HG03280 (cell line): ENCODE measurements around the gene ZRANB1.
"Not testable (repeated sequence)": the region's sequence is repeated elsewhere in the genome, so short reads cannot be mapped to it uniquely, and the experiment has no call there.

Experiments
- ATAC-seq: cut with Tn5 transposase; IDR thresholded peaks from one replicate; pipeline ENCODE4 v1.9.1; 2021; ENCODE audit warnings: mild to moderate bottlenecking, moderate library complexity; ENCODE audit not compliant: unreplicated experiment

Gene ZRANB1

DNA sequence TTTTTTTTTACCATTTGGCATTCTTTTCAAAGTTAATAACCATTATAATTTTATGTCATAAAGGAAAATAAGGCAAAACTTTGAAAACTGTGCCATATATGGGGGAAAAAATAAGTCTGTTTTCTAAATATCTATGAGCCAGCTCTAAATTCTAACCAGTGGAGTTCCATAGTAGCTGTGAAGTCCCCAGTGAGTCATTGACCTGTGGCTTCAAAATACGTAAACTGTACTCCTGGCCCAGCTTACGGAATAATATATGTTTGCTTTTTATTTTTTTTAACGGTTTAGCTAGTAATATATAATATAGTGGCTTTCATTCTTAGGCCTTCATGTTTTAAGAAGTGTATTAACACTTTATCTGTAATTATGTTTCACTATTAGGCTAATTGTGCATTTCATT lies 20.5 kb downstream of the ZRANB1 start:
- no peak for ATAC-seq

DNA sequence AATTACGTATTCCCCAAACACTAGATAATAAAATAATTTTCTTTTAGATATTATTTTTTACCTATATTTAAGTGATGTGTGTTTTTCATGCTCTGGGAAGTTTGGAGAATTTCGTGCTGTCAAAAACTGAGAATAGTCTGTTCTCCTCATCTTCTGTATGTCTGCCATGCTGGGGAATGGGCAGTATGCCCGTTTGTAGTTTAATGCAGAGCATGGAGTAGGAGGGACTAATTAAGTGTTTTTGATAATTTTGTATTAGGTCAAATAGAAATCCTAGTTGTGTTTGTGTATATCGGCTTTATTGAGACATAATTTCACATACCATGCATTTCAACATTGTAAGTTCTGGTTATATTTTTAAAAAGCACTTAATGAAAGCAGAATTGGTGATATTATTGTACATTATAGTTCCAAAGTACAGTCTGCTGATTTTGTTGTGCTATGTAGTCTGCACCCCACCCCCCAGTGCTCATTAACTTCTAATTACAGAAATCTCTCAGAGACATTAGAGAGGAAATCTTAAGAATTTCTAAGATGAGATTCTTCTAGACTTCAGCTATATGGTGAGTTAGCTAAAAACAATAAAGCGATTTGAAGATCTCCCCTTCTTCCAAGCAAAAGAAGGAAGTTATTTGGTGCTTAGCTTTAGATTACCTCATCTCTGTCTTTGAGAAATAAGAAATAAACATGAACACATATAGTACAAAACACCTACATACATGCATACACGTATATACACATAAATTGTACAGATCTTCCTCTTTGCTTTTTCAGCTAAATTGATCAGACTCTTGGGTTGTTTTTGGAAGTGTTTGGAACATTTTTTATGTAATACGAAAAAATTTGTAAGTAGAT lies 22.2 kb downstream of the ZRANB1 start:
- ATAC-seq = no peak

DNA sequence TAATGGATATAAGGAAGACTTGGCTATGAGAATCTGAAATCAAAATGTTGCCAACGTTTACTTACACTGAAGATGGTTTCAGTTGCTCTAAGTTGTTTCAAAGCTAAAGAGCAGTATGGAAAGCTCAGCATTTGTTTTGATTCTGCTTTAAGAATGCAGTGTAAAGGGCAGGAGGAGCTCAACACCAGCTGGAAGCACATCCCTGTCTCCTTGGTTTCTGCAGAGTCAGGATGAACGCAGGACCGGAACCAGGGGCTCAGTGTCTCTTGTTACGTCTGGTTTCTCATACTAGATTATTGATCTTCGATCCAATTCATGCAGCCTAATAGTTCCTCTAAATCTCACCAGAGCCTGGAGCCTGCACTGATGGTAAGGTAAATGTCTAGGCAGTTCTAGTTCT lies 24.1 kb downstream of the ZRANB1 start:
- ATAC-seq = no peak

DNA sequence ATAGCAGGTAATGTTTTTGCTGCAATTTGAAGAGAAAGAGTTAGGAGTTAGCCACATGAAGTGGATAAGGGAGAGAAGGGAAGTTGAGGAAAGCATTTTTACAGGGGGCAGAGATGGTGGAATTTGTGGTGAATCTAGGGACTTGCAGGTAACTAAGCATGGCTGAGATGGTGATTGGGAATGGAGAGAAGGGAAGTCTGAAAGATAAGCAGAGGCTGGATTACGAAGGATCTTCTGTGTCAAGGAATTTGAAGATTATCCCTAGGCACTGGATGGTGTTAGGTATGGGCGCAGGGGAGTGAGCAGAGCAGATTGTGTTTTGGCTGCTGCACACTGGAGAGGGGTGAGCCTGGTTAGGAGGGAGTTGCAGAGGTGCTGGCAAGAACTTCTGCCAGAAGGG lies 25.3 kb downstream of the ZRANB1 start:
- ATAC-seq = no peak

DNA sequence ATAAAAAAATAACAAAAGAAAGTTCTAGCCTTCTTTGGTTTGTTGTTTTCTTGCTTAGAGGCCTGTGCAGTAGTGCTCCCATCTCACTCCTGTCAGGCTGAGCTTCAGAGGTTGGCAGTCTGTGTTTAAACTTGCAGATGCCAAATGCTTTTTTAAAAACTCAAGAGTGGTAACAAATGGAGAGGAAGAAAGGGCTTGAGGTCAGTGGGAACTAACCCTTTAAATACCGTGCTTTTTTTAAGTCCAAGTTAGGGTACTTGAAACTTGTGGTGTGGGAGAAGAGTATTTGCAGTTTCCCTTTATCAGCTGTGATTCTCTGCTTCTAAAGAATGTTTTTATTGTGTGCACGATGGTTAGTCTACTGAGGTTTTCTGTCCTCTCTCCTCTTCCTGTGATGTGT lies 29.4 kb downstream of the ZRANB1 start:
- no peak for ATAC-seq

DNA sequence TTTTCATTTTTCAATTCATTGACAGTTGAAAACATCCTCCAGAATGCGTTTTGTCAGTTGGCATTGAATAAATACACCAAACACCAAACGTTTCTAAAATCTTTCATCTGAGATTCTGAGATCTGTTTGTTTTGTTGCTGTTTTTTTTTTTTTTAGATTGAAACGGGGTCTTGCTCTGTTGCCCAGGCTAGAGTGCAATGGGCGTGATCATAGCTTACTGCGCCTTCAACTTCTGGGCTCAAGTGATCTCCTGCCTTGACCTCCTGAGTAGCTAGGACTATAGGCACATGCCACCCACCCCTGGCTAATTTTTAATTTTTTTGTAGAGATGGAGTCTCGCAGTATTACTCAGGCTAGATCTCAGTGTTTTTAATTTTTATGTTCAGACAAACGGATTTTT lies 30.7 kb downstream of the ZRANB1 start:
- ATAC-seq = no peak

DNA sequence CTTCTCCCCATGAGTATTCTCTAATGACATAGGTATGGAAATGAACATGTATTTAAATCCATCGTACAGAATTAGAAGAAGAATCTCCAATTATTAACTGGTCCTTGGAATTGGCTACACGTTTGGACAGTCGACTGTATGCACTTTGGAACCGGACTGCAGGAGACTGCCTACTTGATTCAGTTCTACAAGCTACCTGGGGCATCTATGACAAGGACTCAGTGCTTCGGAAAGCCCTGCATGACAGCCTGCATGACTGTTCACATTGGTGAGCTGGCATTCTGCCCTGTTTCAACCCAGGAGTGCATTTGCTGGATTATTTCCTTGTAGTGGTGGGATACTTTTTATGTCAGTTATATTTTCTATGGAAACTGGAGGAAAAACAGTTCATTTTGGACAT lies 32.2 kb downstream of the ZRANB1 start:
- no peak for ATAC-seq

DNA sequence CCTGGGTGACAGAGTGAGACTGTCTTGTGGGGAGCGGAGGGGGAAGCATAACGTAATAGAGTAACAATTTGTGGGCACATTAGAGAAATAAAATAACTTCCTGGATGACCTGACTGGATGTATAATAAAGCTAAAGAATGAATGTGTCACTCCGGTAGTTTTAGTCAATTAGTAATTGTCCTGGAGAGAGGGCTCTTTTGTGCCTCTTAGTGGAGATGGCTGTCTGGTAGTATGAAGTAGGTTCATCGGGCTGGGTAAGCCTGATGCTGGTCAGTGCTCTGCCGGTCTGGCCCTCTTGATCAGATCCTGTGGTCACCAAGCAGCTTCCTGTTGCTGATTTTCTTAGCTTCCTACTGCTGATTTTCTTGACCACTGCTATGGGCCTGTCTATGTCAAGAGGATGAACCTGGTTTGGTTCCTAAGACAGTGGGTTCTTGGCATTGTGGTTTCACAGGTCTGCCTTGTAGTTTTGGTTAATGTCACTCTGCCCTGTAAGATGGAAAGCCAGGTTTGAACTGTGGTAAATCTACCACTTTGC lies 34.1 kb downstream of the ZRANB1 start:
- ATAC-seq = no peak

DNA sequence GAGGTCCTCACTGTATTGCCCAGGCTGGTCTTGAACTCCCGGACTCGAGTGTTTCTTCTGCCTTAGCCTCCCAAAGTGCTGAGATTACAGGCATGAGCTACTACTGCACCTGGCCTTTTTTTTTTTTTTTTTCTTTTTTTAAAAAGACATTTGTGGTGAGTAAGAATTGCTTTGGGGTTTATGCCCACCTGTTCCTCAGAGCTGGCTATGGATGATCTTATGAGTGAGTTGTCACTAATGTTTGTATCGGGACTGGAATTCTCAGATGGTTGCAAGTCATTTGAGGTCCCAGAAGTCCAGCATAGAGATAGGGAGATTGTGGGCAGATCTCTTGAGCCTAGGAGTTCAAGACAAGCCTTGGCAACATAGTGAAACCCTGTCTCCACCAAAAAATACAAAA lies 35.2 kb downstream of the ZRANB1 start:
- ATAC-seq = no peak

DNA sequence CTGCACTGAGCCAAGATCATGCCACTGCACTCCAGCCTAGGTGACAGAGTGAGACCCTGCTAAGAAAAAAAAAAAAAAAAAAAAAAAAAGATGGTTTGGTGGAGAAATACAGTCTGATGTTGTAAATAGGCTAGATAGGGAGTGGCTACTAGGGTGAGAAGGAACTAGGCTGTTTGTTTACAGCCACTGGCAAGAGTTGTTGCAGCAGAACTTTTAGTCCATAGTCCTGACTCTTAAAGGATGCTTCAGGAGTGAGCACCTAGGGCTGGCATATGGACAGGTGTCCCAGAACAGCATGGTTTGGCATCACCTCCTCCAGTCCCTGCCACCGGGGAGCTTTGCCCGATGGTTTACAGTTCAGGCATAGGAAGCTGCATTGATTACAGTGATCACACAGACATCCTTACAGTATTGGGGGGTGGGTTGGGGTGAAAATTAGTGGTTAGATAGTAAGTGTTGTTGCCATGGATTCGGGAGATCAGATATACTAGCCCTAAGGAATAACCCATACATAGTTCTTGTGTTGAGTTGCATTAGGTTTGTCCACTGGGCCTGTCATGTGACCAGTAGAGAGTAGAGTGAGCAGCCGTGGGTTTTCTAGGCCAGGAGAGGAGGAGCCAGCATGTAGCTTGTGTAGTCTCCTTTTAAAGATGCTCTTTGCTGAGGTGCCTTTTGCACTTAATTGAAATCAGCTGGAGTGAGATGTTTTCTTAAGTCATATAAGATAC lies 35.9 kb downstream of the ZRANB1 start:
- no peak for ATAC-seq

DNA sequence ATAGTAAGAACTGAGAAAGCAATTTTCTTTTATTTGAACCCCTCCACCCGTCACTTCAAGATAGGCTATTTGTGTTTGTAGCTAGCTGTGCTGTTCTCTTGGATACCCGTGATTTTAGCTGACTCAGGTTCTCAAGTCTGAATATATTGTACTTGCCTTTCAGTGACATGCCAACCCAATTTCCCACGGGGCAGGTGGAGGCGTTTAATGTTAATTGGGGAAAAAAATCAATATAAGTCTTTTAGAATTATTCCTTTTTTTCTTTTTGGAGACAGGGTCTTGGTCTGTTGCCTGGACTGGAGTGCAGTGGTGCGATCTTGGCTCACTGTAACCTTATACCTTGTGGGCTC lies 36.4 kb downstream of the ZRANB1 start:
- no peak for ATAC-seq

DNA sequence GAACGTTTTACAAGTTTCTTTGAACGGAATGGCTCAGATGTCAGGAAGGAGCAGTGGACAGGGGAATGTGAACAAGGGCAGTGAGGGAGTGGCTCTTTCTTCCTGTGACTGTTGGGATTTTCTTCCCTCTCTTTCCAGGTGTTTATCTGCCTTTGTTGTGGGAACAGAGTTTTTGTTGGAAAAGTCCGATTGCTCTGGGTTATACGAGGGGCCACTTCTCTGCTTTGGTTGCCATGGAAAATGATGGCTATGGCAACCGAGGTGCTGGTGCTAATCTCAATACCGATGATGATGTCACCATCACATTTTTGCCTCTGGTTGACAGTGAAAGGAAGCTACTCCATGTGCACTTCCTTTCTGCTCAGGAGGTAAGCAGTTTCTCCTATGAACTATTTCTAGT lies 41.4 kb downstream of the ZRANB1 start:
- no peak for ATAC-seq

DNA sequence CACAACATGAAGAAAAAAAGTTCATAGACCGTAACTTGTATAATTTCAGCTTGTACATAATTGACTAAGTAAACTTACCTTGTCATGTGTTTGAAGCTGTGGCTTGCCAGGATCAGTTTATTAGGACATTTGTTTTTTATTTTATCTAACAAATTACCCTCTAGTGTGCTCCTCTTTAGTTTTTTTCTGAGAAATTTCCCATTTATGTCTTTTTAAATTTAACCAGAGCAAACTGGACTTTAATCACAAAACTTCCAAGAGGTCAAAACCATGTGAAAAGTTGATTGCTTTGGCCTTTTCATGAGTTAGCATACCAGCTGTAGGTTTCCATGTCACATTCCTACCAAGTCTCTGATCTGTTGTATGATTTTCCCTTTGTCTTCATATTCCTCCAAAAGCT lies 42.5 kb downstream of the ZRANB1 start:
- ATAC-seq = no peak

DNA sequence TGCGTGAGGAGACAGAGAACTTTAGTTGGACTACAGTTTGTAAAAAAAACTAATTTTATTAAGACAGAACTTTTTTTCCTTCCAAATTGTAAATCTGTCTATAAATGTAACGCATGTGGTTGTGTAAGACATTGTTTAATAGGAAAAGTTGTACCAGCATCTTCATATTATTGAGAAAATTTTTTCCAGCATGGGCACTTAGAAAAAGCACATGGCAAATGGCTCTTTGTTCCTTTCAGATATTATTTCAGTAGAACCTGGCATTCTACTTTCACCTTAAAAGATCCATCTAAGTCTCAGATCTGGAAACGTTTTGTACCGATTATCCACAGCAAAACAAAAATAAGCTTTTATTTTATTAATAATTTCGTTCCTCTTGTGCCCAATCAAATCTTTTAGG lies 43.2 kb downstream of the ZRANB1 start:
- no peak for ATAC-seq

DNA sequence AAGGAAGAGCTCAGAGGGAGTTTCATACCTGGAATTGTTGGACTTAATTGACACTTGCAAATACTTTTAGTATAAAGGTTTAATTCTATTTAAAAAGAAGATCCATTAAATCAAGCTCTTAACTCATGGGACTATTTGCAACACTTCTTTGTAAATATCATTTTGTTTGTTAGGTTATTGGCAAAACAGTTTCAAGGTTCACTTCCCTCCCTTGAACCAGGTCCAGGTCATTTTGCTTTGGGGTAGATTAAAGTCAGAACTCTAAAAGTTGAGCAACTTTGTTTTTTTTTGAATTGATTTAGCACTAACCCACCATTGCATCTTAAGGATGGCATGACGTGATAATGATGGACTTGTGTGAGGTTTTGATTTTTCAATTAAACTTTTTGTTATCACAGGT lies 45.9 kb downstream of the ZRANB1 start:
- no peak for ATAC-seq

DNA sequence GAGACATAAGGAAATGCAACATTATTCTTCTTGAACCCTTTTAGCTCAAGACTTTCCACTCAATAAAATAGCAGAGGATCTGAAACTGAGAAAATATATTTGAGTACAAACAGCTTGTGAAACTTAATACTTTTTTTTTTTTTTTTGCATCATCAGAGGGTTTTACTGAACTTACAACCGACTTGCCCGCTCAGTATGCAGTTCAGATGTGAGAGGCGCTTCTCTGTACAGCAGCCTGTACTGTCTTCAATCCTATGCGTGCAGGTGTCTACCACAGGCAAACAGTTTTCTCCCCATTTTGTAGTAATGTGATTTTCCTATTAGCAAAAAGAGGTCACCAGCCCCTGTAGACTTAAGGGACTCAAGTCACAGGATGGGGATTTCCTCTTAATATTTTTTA lies 46.8 kb downstream of the ZRANB1 start:
- ATAC-seq = not testable (repeated sequence)

DNA sequence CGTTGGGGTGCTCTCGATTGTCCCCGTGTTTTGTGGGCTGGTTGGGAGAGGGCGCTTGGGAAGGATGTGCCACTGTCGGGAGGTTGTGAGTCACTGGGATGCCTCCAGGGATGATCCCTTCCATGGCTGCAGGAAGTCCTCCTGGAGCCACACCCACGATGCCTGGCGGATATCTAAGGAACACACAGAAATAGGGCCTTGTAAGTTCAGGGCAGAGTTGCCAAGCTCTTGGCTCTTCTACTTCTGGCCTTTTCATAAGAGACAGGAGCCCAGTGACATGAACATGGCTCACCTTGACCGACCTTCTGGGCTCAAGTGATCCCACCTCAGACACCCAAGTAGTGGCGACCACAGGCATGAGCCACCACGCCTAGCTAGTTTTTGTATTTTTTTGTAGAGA lies 47.6 kb downstream of the ZRANB1 start:
- no peak for ATAC-seq

DNA sequence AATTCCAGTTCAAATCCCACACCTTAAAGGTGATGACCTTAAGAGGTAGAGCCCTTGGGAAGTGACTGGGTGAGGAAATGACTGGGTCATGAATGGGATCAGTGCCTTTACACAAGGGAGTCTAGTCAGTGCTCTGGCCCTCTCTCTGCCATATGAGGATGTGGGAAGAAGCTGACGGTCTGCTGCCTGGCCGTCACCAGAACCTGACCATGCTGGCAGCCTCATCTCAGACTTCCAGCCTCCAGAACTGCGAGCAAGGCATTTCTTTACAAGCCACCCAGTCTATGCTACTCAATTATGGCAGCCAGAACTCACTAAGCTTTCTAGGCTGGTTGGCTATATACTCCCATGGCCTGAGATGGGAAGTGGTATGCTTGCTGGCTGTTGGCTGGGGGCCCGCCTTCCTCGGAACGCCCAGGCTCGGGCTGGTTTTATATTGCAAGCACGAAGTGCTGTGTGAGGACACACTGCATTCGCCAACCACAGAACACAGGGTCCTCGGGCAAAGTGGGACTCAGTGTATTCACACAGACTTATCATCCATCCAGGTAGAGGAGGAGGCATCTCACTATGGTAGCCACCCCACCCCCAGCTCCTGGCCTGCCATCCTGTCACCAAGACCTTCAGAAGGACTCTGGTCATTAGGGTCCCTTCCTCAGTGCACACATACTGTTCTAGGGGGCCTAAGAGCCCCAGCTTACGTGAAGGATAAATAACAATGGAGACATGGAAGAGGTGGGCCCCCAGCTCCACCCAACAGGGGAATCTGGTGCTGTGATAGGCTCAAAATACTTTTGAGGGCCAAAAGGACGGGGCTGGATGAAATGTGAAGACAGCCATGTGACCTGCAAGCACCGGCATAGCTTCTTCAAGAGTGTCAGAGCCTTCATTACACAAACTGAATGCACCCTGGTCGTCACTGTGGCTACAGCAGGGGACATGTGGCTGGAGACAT lies 49.0 kb downstream of the ZRANB1 start:
- ATAC-seq = no peak

DNA sequence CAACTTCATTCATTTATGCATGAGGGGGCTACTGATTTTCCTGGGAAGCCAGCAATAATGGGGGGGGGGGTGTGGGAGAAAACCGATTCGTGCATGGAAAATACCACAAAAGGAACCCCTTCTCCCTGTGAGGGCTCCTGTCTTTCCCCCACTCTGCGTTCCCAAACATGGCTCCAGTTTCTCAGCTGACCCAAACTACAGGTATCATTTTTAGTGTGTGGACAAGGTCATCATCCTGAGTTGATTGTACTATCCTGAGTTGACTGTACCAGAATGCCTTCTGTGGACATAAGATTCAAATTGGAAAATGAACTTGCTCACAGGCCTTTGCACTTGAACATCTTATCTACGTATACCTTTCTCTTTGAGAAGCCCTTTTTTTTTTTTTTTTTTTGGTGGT lies 49.9 kb downstream of the ZRANB1 start:
- ATAC-seq = no peak

DNA sequence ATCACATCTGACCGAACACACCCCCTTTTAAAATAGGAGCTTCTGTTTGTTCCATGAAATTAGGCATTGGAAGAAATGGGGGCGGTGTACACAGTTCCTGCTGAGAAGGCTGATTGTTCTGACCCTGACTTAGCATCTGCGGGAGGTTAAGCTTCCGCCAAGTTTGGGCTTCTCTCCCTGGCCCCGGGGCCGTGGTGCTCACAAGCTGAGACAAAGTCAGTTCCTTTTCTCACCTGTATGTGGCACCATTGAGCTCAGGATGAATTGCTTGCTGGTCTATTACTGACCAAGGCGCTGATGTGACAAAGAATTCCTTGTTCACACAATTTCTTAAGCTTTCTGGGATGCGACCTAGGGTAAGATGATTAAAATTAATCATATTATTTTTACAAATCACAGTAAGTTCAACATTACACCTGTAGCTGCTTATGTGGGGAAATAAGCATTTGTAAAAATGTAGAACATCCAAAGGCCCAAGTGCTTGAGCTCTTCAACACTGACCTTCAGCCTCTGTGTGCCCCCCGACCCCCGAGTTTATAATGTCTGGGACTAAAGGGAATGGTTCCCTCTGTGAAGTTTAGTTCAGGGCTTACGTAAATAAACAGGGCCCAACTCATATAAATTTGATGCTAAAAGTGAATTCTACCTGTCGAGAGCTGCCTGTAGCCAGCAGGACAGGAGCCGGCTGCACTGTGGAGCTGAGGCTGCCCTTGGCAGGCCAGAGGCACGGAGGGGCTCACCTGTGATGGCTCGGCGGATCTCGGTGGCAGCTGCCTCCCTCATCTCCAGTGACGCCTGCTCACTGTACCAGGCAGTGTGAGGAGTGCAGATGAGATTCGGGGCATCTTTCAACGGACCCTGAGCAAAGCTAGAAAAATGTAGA lies 50.8 kb downstream of the ZRANB1 start:
- peak; percentile 58 for ATAC-seq
